AG10803 (cell line): ENCODE measurements around the gene PRKD2.

Source experiments
- DNase-seq: peaks from one replicate; pipeline ENCODE4 v3.0.0; 2010; ENCODE audit warnings: low read depth
- H3K4me3 ChIP-seq: 2 replicates; pipeline ENCODE4 v1.5.1; 2011; ENCODE audit warnings: mild to moderate bottlenecking, low read length, control low read depth
- TF ChIP-seq, protein P1 (sequence below): conservative IDR thresholded peaks from 2 replicates; pipeline ENCODE4 v1.5.1; 2011; ENCODE audit warnings: mild to moderate bottlenecking, low read length, control low read depth, inconsistent platforms

Gene PRKD2

DNA sequence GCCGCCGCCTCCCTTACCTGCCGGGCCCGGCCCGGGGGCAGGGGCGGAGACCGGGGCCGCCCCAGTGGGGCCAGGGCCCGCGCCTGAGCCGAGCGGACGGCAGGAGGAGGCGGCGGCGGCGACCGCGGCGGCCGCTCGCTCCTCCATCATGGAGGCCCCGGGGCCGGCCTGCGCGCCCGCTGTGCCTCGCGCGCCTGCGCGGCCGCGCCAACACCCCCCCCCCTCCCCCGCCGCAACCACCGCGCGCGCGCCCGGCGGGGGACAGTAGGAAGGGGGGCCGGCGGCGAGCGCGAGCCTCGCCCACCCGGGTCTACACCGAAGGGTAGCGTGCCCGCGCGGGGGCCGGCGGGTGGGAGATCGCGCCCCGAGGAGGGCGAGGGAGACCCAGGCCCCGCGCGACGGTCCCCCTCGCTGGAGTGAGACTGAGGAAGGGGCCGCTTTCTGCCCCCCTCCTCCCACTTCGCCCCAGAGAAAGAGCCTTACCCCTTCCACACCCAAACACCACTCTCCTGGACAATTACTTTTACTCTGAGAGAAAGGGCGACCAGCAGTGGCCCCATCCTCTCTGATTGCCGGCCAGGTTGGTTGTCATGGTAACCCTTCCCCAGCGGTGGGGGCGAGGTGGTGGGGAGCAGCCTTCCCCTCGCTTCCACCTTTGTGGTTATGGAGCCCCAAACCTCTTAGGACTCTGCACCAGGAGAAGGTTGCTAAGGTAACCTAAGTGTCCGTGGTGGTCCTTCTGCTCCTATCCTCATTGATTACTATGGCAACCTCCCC, 29.6 kb upstream of the PRKD2 start, which contains the start of gene STRN4:
Gene STRN4 (minus strand): TSS at position 170 of the 777 bp plus-strand sequence. CDS start 20 bp downstream, at position 150.
- TF ChIP-seq, protein P1, sequence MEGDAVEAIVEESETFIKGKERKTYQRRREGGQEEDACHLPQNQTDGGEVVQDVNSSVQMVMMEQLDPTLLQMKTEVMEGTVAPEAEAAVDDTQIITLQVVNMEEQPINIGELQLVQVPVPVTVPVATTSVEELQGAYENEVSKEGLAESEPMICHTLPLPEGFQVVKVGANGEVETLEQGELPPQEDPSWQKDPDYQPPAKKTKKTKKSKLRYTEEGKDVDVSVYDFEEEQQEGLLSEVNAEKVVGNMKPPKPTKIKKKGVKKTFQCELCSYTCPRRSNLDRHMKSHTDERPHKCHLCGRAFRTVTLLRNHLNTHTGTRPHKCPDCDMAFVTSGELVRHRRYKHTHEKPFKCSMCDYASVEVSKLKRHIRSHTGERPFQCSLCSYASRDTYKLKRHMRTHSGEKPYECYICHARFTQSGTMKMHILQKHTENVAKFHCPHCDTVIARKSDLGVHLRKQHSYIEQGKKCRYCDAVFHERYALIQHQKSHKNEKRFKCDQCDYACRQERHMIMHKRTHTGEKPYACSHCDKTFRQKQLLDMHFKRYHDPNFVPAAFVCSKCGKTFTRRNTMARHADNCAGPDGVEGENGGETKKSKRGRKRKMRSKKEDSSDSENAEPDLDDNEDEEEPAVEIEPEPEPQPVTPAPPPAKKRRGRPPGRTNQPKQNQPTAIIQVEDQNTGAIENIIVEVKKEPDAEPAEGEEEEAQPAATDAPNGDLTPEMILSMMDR = no peak
- peak within 1 kb of the TSS; percentile 93 for H3K4me3 ChIP-seq
- DNase-seq = peak; percentile 44

DNA sequence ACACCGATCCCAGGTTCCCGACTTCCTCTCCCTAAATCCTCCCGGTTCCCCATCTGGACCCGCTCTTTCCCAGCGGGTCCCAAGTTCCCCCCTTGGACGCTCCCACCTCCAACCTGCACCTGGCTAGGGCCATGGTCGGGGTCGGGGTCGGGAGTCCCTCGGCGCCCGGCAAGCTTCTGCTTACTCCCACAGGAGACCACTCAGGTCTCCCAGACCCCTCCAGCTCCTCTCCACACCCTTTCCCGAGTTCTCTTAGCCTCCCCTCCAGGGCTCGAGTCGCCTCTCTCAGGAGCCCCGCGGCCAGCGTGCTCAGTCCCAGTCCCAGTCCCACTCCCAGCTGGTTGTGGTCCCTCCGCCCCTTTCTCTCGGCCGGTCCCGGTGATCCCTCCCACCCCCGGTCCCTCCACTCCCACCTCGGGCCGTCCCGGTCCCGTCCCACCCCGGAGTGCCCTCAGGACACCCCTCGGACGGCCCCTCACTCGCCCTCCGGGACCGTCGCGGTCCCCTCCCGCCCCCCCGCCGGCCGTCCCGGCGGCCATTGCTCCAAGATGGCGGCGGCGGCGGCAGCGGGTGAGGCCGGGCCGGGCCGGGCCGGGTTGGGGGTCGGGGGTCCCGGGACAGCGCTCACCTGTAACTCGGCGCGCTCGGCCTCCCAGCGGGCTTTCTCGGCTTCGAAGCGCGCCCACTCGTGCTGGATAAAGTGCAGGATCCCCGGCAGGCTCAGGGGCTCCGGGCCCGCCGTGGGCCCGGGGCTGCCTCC, 28.8 kb upstream of the PRKD2 start, which contains the start of gene FKRP:
Gene FKRP (plus strand): TSS at position 537 of the 760 bp plus-strand sequence. CDS start 9,394 bp downstream, outside the sequence.
- no peak for DNase-seq
- peak within 1 kb of the TSS; percentile 93 for H3K4me3 ChIP-seq
- TF ChIP-seq, protein P1 = no peak

GRCh38 chr19:46745030-46745429, 28.1 kb upstream of the PRKD2 start:
- TF ChIP-seq, protein P1 = no peak
- H3K4me3 ChIP-seq = peak overlapping the region; percentile 93
- DNase-seq = no peak

- peak overlapping the region; percentile 93 for H3K4me3 ChIP-seq
- no peak for DNase-seq
- TF ChIP-seq, protein P1 = no peak
Observed at GRCh38 chr19:46744005-46744691, 27.2 kb upstream of the PRKD2 start.

GRCh38 chr19:46742926-46743480, 26.1 kb upstream of the PRKD2 start:
- DNase-seq = no peak
- H3K4me3 ChIP-seq = no peak overlapping the region
- TF ChIP-seq, protein P1 = no peak

DNA sequence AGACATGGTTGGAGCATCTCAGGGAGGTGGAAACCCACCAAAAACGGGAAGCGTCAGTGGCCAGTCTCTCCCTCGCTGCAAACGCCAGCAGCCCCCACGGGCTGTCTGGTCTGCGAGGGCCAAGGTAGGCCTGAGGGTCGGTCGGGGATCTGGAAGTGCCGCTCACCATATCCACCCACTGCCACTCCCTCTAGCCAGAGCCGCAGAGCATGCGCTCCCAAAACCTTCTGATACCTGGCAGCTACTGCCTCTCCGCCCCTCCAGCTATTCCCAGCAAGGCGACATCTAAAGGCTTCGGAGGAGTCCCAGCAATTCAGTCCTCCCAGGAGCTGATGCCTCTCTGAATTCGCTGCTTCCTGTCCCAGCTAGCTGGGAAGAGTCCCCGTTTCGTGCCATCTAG, 24.5 kb upstream of the PRKD2 start:
- TF ChIP-seq, protein P1 = no peak
- H3K4me3 ChIP-seq = no peak overlapping the region
- no peak for DNase-seq
